Activated CD8-positive, alpha-beta memory T cell treated with anti-CD3 and anti-CD28 coated beads, Interleukin-2, amount 50 U/mL, for 4 hours (primary cell): ENCODE results near the gene VPS51.
"Not testable (repeated sequence)": the region's sequence is repeated elsewhere in the genome, so short reads cannot be mapped to it uniquely, and the experiment has no call there.

ENCODE experiments used
- DNase-seq: peaks from one replicate; pipeline ENCODE4 v3.0.0-alpha.2; 2020

VPS51 gene

DNA sequence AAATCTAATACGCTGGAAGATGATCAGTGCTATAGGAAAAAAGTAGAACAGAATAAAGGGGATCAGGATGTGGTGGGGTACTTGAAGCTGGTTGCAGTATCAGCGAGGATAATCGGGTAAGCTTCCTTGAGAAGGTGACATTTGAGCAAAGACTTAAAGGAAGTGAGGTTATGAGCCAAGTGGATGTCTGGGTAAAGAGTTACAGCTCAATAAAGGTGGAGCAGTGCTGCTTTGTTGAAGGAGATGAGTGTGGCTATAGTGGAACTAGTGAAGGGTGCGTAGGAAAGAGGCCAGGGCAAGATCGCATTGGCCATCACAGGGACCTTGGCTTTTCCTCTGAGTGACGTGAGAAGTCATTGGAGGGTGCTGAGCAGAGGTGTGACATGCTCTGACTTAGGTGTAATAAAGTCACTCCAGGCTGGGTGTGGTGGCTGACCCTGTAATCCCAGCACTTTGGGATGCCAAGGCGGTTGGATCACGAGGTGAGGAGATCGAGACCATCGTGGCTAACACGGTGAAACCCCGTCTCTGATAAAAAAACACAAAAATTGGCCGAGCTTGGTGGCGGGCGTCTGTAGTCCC, 40.6 kb downstream of the VPS51 start:
- DNase-seq, result no peak

DNA sequence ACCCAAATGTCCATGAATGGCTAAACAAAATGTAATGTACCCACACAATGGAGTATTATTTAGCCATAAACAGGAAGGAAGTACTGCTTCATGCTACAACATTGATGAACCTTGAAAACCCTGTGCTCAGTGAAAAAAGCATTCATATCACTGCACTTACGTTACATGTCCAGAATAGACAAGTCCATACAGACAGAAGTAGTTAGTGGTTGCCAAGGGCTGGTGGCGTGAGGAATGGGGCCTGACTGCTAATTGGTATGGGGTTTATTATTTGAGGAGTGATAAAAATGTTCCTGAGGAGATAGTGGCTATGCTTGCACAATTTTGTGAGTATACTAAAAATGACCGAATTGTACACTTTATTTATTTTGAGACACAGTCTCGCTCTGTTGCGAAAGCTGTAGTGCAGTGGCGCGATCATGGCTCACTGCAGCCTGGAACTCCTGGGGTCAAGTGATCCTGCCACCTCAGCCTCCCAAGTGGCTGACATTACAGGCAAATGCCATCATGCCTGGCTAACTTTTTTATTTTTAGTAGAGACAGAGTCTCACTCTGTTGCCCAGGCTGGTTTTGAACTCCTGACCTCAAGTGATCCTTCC, 46.0 kb downstream of the VPS51 start:
- DNase-seq, result no peak

DNA sequence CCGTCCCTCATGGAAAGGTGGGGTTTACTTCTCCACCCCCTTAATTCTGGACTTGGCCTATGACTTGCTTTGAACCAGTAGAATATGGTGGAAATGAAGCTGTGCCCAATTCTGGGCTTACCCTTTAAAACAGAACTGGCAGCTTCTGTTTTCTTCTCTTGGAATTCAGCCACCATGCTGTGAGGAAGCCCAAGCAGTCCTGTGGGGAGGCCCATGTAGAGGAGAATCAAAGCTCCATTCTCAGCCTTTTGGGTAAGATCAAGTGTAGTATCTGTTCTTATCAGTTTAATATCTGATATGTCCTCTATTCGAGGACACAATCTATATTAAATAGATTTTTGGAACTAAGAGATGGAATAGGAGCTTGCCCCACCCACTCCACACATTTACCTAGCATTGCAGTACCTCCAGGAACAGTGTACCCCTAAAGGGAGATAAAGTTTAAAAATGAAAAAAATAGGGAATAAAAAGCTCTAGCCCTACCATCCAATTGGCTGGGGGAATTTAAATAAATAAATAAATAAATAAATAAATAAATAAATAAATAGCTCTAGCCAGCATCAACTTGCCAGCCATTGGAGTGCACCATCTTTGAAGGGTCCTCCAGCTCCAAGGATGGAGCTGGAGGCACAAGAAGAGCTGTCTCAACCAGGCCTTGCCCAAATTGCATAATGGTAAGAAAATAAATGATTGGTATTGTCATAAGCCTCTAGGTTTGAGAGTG, 51.5 kb downstream of the VPS51 start:
- no peak for DNase-seq

- no peak for DNase-seq
These were observed 52.6 kb downstream of the VPS51 start for GRCh38 chr11:65148657-65149056.

DNA sequence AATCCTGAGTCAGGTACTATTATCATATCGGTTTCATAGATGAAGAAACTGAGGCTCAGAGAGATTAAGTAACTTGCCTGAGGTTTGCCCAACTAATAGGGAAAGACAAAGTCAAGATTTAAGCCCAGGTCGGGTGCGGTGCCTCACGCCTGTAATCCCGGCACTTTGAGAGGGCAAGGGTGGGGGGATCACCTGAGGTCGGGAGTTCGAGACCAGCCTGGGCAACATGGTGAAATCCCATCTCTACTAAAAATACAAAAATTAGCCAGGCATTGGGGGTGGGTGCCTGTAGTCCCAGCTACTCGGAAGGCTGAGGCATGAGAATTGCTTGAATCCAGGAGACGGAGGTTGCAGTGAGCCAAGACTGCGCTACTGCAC, 54.1 kb downstream of the VPS51 start:
- not testable (repeated sequence) for DNase-seq

DNA sequence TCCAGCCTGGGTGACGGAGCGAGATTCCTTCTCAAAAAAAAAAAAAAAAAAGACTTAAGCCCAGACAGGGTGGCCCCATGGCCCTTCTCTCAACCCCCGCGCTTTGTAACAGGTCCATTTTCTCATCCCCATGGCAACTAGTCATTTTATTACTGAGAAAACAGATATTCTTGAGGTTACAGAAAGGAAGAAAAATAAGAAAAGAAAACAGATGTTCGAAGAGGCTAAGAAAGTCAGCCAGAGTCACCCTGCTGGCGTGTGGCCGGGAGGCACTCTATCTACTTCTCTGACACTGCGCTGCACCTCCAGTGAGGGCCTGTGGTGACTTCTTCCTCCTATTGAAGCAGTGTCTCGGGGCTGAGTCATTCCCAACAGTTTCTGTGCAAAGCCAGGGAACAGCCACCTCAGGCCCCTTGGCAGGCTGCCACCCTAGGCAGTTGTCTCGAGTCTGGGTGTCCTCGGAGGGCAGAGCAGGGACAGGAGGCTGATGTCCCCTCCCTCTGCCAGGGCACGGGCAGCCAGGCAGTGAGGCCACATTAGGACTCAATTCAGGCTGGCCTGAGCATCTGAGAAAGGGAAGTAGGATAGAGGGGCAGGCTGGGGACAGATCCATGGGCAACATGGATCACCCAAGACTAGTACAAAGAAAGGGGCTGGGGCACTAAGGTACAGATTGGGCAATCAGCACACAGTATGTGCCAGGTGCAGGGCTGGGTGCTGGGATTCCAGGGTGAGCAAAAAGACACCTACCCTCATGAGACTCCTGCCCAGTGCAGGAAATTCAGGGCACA, 54.7 kb downstream of the VPS51 start:
- DNase-seq, result no peak

DNA sequence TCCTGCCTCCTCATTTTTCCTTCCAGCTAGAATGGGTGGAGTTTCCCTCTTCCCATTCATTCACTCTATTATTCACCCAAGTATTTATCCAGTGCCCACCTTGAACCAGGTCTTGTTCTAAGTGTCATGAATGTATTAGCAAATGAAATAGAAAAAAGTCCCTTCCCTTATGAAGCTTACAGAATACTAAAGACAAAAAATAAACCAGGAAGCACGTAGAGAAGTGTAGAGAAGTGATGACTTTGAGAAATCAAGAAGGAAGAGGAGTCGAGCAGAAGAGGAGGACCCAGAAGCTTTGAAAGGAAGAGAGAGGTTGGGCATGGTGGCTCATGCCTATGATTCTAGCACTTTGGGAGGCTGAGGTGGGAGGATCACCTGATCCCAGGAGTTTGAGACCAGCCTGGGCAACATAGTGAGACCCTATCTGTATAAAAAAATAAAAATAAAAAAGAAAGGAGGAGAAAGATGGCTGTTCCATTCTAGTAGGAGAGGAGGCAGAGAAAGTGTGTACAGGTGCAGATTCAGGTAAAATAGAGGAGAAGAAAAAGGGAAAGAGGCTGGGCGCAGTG, 55.4 kb downstream of the VPS51 start:
- no peak for DNase-seq

GRCh38 chr11:65152122-65152521, 56.1 kb downstream of the VPS51 start:
- DNase-seq, result no peak

- no peak for DNase-seq
These were observed 60.2 kb downstream of the VPS51 start for GRCh38 chr11:65156256-65156655.

- no peak for DNase-seq
These were observed 60.9 kb downstream of the VPS51 start for GRCh38 chr11:65156926-65157325.

DNA sequence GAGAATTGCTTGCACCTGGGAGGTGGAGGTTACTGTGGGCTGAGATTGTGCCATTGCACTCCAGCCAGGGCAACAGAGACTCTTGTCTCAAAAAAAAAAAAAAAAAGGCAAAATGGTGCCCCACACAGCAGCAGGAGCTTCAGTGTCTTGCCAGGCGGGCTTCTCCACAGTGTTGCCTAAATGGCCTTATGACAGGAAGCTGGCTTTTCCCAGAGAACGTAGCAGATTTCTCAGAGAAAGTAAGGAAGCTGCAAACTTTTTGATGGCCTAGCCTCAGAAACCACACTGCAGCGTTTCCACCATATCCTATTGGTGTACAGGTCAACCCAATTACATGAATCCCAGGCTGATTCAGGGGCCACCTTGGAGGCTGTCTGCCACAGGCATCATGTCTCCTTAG, 61.3 kb downstream of the VPS51 start:
- no peak for DNase-seq

DNA sequence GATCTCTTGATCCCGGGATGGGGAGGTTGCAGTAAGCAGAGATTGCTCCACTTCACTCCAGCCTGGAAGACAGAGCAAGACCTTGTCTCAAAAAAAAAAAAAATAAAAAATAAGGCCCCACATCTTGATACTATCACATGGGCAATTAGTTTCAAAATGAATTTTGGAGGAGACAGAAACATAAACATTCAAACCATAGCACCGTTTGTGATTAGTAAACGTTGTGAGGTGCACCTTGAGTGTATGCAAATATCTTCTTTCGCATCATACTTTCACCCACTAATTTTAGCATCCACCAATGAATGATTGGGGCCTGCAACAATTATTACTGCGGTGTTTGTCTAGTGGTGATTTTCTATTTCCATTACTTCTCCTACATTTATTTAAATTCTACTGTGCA, 63.0 kb downstream of the VPS51 start:
- DNase-seq, result no peak

DNA sequence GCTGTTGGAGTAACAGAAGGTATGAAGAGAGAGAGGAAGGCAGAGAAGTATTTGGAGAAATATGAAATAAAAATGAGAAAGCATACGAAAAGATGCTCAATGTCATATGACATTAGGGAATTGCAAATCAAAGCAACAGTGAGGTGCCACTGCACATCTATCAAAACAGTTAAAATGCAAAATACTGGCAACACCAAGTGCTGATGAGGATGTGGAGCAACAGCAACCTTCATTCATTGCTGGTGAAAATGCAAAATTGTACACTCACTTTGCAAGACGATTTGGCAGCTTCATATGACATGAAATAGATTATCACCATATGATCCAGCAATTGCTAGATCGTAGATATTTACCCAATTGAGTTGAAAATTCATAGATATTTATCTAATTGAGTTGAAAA, 64.6 kb downstream of the VPS51 start:
- DNase-seq, result no peak
